ENCODE measurements around the gene DNAH1. TPM values are rescaled to one million over a fixed set of nuclear protein-coding genes. Genes with fewer than 3 reads are reported as not detected.

The DNAH1 gene
- total and polyA plus RNA-seq, 4 donors: 4.2 to 12.9 (median 9.9) TPM

DNA sequence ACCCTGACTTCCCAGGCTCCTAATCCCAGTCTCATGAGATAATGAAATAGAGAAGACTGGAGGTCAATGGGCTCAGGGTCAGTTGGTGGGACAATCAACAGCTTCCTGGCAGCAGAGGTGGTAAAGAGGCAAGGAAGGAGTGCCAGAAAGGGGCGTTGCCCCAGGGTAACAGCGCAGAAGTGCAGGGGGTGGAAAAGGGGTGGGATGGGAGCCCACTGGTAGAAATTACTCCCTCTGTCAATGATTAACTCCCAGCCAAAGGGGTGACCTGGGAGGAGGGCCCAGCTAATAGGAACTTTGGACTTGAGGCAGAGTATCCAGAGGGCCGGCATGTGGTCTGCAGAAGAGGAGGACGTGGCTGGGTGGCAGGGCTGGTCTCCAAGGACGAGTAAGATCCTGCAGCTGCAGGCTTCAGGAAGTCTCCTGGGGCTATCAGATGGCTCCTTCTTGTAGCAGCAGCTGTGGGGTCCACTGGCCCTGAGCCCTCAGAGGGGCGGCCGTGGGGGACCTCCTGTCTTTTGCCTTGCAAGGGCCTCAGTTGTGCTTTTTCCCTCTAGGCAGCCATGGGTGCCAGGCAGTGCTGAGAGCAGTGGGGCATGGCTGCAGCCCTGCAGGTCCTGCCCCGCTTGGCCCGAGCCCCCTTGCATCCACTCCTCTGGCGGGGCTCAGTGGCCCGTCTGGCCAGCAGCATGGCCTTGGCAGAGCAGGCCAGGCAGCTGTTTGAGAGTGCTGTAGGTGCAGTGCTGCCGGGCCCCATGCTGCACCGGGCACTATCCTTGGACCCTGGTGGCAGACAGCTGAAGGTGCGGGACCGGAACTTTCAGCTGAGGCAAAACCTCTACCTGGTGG, 26.1 kb upstream of the DNAH1 start:
- H3K36me3 ChIP-seq (ENCODE audit: control insufficient read depth, insufficient read depth, low read length): peaks cover 47% of the 10 kb centered on the region
- H3K4me1 ChIP-seq (ENCODE audit: control insufficient read depth, insufficient read depth, low read length): peaks cover 44% of the 10 kb centered on the region
- no peaks in the 10 kb centered on the region for H3K9me3 ChIP-seq (ENCODE audit: control insufficient read depth, insufficient read depth, low read length)
- DNase-seq (ENCODE audit: low read depth in 4 of 6, low spot score in 6 of 6): no peak
- no peak overlapping the region for H3K27ac ChIP-seq (ENCODE audit: low read depth, low read length)
- WGBS (ENCODE audit: insufficient coverage): 75% methylated on average over 13 of the region's 15 CpGs
- H3K4me3 ChIP-seq (ENCODE audit: low read depth, low read length): no peak overlapping the region
- H3K27me3 ChIP-seq (ENCODE audit: control insufficient read depth, insufficient read depth, low read length): no peaks in the 10 kb centered on the region

DNA sequence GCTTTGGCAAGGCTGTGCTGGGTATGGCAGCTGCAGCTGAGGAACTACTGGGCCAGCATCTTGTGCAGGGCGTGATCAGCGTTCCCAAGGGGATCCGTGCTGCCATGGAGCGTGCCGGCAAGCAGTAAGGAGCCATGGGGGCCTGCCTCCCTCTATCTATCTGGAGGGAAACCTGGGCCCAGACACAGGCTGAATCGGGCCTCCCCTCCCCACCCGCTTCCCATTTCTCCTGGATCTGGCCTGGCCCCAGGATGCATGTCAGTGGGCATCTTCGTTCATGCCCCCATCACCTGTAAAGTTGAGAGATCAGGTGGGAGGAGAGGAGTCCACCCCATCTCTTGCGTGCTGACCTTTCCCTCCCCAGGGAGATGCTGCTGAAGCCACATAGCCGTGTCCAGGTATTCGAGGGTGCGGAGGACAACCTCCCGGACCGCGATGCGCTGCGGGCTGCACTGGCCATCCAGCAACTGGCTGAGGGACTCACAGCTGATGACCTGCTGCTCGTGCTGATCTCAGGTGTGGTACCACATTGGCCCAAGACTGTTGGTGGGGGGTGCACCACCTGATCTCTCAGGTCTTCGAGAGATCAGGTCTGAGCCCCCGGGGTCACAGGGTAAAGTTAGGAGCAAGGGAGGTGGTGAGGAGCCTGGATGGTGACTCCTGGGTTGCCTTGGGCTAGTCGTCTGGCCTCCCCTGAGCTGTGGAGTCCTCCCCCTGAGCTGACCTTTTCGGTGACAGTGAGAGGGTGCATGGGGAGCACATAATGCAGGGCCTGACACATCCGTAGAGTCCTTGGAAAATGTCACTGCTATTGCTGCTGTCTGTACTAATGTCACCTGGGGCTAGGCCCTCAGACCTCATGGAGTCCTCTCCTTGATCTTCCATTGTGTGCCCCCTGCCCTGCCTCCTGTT, 25.3 kb upstream of the DNAH1 start:
- Histone ChIP-seq H3K4me3 (ENCODE audit: low read depth, low read length) (no peak overlapping the region), H3K27ac (ENCODE audit: low read depth, low read length) (no peak overlapping the region), H3K9me3 (ENCODE audit: control insufficient read depth, insufficient read depth, low read length) (no peaks in the 10 kb centered on the region), H3K36me3 (ENCODE audit: control insufficient read depth, insufficient read depth, low read length) (peaks cover 50% of the 10 kb centered on the region), H3K27me3 (ENCODE audit: control insufficient read depth, insufficient read depth, low read length) (no peaks in the 10 kb centered on the region), H3K4me1 (ENCODE audit: control insufficient read depth, insufficient read depth, low read length) (peaks cover 52% of the 10 kb centered on the region)
- 84% methylated on average over 21 of the region's 23 CpGs for WGBS (ENCODE audit: insufficient coverage)
- no peak for DNase-seq (ENCODE audit: low read depth in 4 of 6, low spot score in 6 of 6)

DNA sequence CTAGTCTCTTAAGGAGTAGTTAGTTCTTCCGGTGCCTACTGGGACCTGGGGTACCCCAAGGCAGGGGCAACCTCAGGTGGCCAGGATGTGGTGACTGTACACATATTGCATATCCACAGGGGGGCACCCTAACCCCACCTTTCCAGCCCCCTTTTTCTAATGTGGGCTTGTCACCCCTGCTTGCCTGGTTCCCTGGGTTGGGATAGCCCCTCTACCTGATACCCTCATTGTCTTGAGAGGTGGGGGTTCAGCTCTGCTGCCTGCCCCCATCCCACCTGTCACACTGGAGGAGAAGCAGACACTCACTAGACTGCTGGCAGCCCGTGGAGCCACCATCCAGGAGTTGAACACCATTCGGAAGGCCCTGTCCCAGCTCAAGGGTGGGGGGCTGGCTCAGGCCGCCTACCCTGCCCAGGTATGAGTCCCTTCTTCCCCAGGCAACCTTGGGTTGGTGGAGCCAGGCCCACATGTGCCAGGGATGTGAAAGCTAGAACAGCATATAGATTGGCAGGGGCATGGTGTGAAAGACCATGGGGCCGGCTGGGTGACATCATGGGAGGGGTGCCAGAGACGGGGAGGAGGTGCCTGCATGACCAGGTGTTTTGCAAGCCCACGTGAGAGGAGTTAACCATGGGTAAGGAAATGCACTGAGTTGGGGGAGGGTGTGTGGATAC, 24.5 kb upstream of the DNAH1 start:
- H3K36me3 ChIP-seq (ENCODE audit: control insufficient read depth, insufficient read depth, low read length): peaks cover 50% of the 10 kb centered on the region
- 75% methylated on average over 7 of the region's 7 CpGs for WGBS (ENCODE audit: insufficient coverage)
- DNase-seq (ENCODE audit: low read depth in 4 of 6, low spot score in 6 of 6): peak in 2 of 6 donors; percentile 58 to 68
- H3K27me3 ChIP-seq (ENCODE audit: control insufficient read depth, insufficient read depth, low read length): no peaks in the 10 kb centered on the region
- no peaks in the 10 kb centered on the region for H3K9me3 ChIP-seq (ENCODE audit: control insufficient read depth, insufficient read depth, low read length)
- H3K4me3 ChIP-seq (ENCODE audit: low read depth, low read length): no peak overlapping the region
- peaks cover 58% of the 10 kb centered on the region for H3K4me1 ChIP-seq (ENCODE audit: control insufficient read depth, insufficient read depth, low read length)
- no peak overlapping the region for H3K27ac ChIP-seq (ENCODE audit: low read depth, low read length)

DNA sequence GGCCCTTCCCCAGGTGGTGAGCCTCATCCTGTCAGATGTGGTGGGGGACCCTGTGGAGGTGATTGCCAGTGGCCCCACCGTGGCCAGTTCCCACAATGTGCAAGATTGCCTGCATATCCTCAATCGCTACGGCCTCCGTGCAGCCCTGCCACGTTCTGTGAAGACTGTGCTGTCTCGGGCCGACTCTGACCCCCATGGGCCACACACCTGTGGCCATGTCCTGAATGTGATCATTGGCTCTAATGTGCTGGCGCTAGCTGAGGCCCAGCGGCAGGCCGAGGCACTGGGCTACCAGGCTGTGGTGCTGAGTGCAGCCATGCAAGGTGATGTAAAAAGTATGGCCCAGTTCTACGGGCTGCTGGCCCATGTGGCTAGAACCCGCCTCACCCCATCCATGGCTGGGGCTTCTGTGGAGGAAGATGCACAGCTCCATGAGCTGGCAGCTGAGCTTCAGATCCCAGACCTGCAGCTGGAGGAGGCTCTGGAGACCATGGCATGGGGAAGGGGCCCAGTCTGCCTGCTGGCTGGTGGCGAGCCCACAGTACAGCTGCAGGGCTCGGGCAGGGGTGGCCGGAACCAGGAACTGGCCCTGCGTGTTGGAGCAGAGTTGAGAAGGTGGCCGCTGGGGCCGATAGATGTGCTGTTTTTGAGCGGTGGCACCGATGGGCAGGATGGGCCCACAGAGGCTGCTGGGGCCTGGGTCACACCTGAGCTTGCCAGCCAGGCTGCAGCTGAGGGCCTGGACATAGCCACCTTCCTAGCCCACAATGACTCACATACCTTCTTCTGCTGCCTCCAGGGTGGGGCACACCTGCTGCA, 23.7 kb upstream of the DNAH1 start:
- H3K27me3 ChIP-seq (ENCODE audit: control insufficient read depth, insufficient read depth, low read length): no peaks in the 10 kb centered on the region
- no peak overlapping the region for H3K27ac ChIP-seq (ENCODE audit: low read depth, low read length)
- DNase-seq (ENCODE audit: low read depth in 4 of 6, low spot score in 6 of 6): no peak
- no peaks in the 10 kb centered on the region for H3K9me3 ChIP-seq (ENCODE audit: control insufficient read depth, insufficient read depth, low read length)
- peaks cover 53% of the 10 kb centered on the region for H3K36me3 ChIP-seq (ENCODE audit: control insufficient read depth, insufficient read depth, low read length)
- peaks cover 59% of the 10 kb centered on the region for H3K4me1 ChIP-seq (ENCODE audit: control insufficient read depth, insufficient read depth, low read length)
- no peak overlapping the region for H3K4me3 ChIP-seq (ENCODE audit: low read depth, low read length)
- WGBS (ENCODE audit: insufficient coverage): 91% methylated on average over 17 of the region's 20 CpGs

DNA sequence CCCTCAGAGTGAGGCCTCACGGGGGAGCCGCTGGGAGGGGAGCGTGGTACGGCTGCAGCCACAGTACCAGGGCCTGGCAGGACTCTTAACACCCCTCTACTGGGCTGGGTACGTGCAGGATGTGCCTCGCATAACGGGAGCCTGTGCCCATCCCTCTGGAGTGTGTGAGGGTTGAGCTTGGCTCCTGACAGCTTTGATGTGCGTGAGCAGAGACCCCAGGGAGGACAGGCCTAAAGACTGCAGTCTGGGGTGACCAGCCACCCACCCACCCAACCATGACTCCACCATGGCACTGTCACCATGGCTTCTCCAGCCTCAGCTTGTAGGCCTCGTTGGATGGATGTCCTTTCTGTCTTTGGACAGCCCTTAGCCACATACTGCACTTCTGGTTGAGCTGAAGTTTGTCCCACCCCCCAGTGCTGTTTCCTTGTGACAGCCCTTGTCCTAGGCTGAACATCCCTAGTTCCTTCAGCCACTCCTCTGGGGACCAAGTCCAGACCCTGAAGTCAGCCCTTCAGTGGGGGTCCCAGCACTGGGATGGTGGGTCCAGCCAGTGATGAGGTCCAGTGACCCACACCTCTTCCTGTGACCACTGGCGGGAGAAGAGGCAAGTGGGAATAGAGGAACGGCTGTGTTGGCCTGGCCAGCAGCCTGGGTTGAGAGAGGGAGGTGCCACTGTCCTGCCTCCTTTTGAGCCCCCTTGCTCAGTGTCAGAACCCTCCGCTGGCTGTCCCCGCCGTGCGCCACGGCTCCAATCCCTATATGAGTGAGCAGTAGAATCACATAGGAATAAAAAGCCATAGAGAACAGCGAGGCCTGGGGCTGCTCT, 22.4 kb upstream of the DNAH1 start:
- no peak overlapping the region for H3K27ac ChIP-seq (ENCODE audit: low read depth, low read length)
- no peak for DNase-seq (ENCODE audit: low read depth in 4 of 6, low spot score in 6 of 6)
- H3K36me3 ChIP-seq (ENCODE audit: control insufficient read depth, insufficient read depth, low read length): peaks cover 53% of the 10 kb centered on the region
- H3K4me1 ChIP-seq (ENCODE audit: control insufficient read depth, insufficient read depth, low read length): peaks cover 64% of the 10 kb centered on the region
- H3K9me3 ChIP-seq (ENCODE audit: control insufficient read depth, insufficient read depth, low read length): no peaks in the 10 kb centered on the region
- H3K4me3 ChIP-seq (ENCODE audit: low read depth, low read length): no peak overlapping the region
- no peaks in the 10 kb centered on the region for H3K27me3 ChIP-seq (ENCODE audit: control insufficient read depth, insufficient read depth, low read length)
- 77% methylated on average over 13 of the region's 17 CpGs for WGBS (ENCODE audit: insufficient coverage)

DNA sequence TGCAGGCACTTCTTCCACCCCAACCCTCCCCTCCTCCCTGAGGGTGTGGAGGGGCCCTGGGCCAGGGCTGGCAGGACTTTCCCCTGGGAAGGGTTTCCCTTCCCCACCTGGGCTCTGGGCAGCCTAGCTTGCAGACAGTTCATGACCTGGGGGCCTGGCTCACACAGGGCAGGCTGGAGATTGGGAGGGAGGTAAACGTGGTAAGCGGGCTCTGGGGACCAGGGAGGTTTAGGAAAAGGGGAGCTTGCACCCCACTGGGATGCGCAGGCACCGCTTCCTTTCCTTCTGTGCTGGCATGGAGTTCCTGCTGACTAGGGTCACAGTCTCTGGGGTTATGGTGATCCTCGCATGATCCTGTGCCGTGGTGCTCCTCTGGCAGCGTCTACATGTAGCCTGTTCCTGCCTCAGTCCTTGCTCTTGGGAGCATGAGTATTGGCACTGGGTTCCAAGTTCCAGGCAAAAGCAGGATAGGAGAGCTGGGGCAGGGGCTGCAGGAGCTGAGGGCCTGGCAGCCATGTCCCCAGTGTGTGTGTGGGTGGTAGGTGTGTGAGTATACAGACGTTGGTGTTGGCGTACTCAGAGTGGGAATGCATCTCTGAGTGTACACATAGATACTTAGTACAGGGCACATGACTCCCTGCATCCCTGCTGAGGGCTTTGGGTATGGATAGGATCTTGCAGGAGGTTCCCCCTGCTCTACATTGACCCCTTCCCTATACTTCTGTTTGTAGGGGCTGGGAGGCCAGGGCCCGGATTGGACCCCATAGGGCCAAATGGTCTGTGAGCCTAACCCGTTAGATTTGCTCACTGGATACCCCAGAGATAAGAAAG, 21.6 kb upstream of the DNAH1 start:
- Histone ChIP-seq H3K4me1 (ENCODE audit: control insufficient read depth, insufficient read depth, low read length) (peaks cover 71% of the 10 kb centered on the region), H3K9me3 (ENCODE audit: control insufficient read depth, insufficient read depth, low read length) (no peaks in the 10 kb centered on the region), H3K27me3 (ENCODE audit: control insufficient read depth, insufficient read depth, low read length) (no peaks in the 10 kb centered on the region), H3K4me3 (ENCODE audit: low read depth, low read length) (no peak overlapping the region), H3K36me3 (ENCODE audit: control insufficient read depth, insufficient read depth, low read length) (peaks cover 56% of the 10 kb centered on the region), H3K27ac (ENCODE audit: low read depth, low read length) (no peak overlapping the region)
- 71% methylated on average over 7 of the region's 11 CpGs for WGBS (ENCODE audit: insufficient coverage)
- no peak for DNase-seq (ENCODE audit: low read depth in 4 of 6, low spot score in 6 of 6)

DNA sequence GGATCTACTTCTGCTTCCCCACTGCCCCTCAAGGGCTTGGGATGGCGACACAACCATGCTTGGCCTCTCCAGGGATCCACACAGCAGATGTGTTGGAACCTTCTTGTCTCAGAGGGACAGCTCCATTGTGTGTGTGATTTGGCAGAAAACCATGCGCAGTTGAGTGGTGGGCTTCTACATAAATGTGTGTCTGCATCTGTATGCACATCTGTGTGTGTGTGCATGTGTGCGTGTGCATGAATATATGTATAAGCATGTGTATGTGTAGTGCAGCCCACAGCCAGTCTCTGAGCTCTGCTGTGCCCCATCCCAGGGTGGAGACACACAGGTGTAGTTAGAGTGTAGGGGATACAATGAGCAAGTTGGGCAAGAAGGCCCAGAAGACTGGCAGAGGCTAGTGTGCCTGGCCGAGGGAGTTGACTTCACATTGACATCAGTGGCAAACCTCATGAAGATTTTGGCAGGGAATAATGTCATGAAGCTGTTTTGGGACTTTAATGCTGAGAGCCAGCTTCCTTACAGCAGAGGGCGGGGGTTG, 20.4 kb upstream of the DNAH1 start:
- Histone ChIP-seq H3K27ac (ENCODE audit: low read depth, low read length) (no peak overlapping the region), H3K4me1 (ENCODE audit: control insufficient read depth, insufficient read depth, low read length) (peaks cover 78% of the 10 kb centered on the region), H3K27me3 (ENCODE audit: control insufficient read depth, insufficient read depth, low read length) (no peaks in the 10 kb centered on the region), H3K9me3 (ENCODE audit: control insufficient read depth, insufficient read depth, low read length) (no peaks in the 10 kb centered on the region), H3K36me3 (ENCODE audit: control insufficient read depth, insufficient read depth, low read length) (peaks cover 44% of the 10 kb centered on the region), H3K4me3 (ENCODE audit: low read depth, low read length) (no peak overlapping the region)
- 87% methylated on average over 3 of the region's 5 CpGs for WGBS (ENCODE audit: insufficient coverage)
- DNase-seq (ENCODE audit: low read depth in 4 of 6, low spot score in 6 of 6): peak in 1 of 6 donors; percentile 51
